GM12878 (cell line): ENCODE data around the gene ZIC1. TPM values are rescaled to one million over a fixed set of nuclear protein-coding genes. Genes with fewer than 3 reads are reported as not detected.

Experiments used
- ATAC-seq: fragments of 200-7000 bp; cut with Tn5 transposase; 3 replicates; pipeline ENCODE4 v1.9.1; 2020; ENCODE audit warnings: mild to moderate bottlenecking, moderate library complexity
- BruUV-seq: library from RNA; stranded (reverse); fragments of 400-500 nt; replicated peaks from 2 replicates; lab custom pipeline; 2021; lab: Mats Ljungman, UMichigan
- CTCF ChIA-PET: fragments of 300-600 bp; sonication (Branson Sonifier 250); formaldehyde crosslinking; extraction: SDS; loops from one replicate; lab custom pipeline; 2021; ENCODE audit warnings: inconsistent platforms; lab: Yijun Ruan, JAX
- POLR2A ChIA-PET: fragments of 350-600 bp; formaldehyde crosslinking; extraction: SDS; loops from one replicate; lab custom pipeline; 2021; ENCODE audit warnings: inconsistent platforms; lab: Charles Lee
- RAD21 ChIA-PET: fragments of 300-600 bp; sonication (Branson Sonifier 250); formaldehyde crosslinking; loops from one replicate; lab custom pipeline; 2023; ENCODE audit warnings: antibody characterized with exemption; ENCODE audit not compliant: unreplicated experiment; lab: Charles Lee
- SMC1A ChIA-PET: fragments of 300-600 bp; sonication (Branson Sonifier 250); formaldehyde crosslinking; loops from one replicate; lab custom pipeline; 2023; ENCODE audit not compliant: unreplicated experiment, uncharacterized antibody; lab: Charles Lee
- DNase-seq: peaks from one replicate; pipeline ENCODE4 v3.0.0-alpha.2; 2011; ENCODE audit warnings: low read depth, low spot score
- FAIRE-seq: peaks from 3 replicates; lab custom pipeline; 2011; peaks lifted over from hg19 to GRCh38; lab: Jason Lieb, UNC
- H2AFZ ChIP-seq: 2 replicates; pipeline ENCODE4 v1.6.0; 2011; ENCODE audit warnings: low read depth, low read length, control low read depth; ENCODE audit not compliant: control insufficient read depth
- H3K27ac ChIP-seq: 2 replicates; pipeline ENCODE4 v1.5.1; 2011; ENCODE audit warnings: control low read depth; ENCODE audit not compliant: control insufficient read depth, insufficient read depth
- H3K27me3 ChIP-seq, 2 experiments: replicated peaks in 1 of 2; 2 replicates each; pipeline versions ENCODE4 v1.6.0 to v1.6.1; 2011; ENCODE audit warnings: low read length in 1 of 2; ENCODE audit not compliant: control insufficient read depth in 2 of 2, insufficient read depth in 2 of 2
- H3K36me3 ChIP-seq, 2 experiments: 2 replicates each; pipeline ENCODE4 v1.5.1; 2011; ENCODE audit warnings: low read length in 1 of 2; ENCODE audit not compliant: control insufficient read depth in 2 of 2, insufficient read depth in 2 of 2
- H3K4me1 ChIP-seq: 2 replicates; pipeline ENCODE4 v1.6.1; 2011; ENCODE audit warnings: mild to moderate bottlenecking, low read length, moderate library complexity, mixed read lengths; ENCODE audit not compliant: control insufficient read depth, insufficient read depth
- H3K4me2 ChIP-seq: 2 replicates; pipeline ENCODE4 v1.6.0; 2011; ENCODE audit warnings: control low read depth; ENCODE audit not compliant: control insufficient read depth, insufficient read depth
- H3K4me3 ChIP-seq: fragments of 200-600 bp; sonication (generic); 2 replicates; pipeline ENCODE4 v1.5.1; 2016
- H3K79me2 ChIP-seq: 2 replicates; pipeline ENCODE4 v1.6.0; 2011; ENCODE audit warnings: low read length; ENCODE audit not compliant: control insufficient read depth, insufficient read depth
- H3K9ac ChIP-seq: 2 replicates; pipeline ENCODE4 v1.8.0; 2011; ENCODE audit warnings: low read length, control low read depth, mixed read lengths; ENCODE audit not compliant: control insufficient read depth, insufficient read depth
- H3K9me3 ChIP-seq: replicated peaks from 3 replicates; pipeline ENCODE4 v1.5.1; 2011; ENCODE audit warnings: mild to moderate bottlenecking, low read length; ENCODE audit not compliant: control insufficient read depth, insufficient read depth
- H4K20me1 ChIP-seq: 2 replicates; pipeline ENCODE4 v1.6.0; 2011; ENCODE audit not compliant: control insufficient read depth, insufficient read depth
- CEBPZ ChIP-seq: fragments of 150-350 bp; IDR thresholded peaks from 2 replicates; pipeline ENCODE4 v1.6.1; 2016; ENCODE audit warnings: low read depth, low read length
- MEF2B ChIP-seq: fragments of 450-650 bp; IDR thresholded peaks from 2 replicates; pipeline ENCODE4 v1.6.1; 2018; ENCODE audit warnings: mild to moderate bottlenecking, moderate library complexity; ENCODE audit not compliant: partially characterized antibody, poor library complexity, severe bottlenecking
- MYB ChIP-seq: fragments of 150-350 bp; IDR thresholded peaks from 2 replicates; pipeline ENCODE4 v1.6.1; 2014; ENCODE audit warnings: mild to moderate bottlenecking, low read depth, low read length, borderline replicate concordance
- YY1 ChIP-seq: IDR thresholded peaks from 2 replicates; pipeline ENCODE4 v1.6.1; 2011; ENCODE audit warnings: low read depth, mild to moderate bottlenecking, low read length
- ZBTB4 ChIP-seq: fragments of 450-650 bp; formaldehyde crosslinking; IDR thresholded peaks from 2 replicates; pipeline ENCODE4 v1.4.0; 2022; ENCODE audit warnings: mild to moderate bottlenecking, moderate library complexity
- ZNF217 ChIP-seq: fragments of 450-650 bp; IDR thresholded peaks from 2 replicates; pipeline ENCODE4 v1.6.1; 2017; ENCODE audit warnings: antibody characterized with exemption, mild to moderate bottlenecking
- WGBS: methylation state at CpG from one replicate; pipeline ENCODE4 v1.1.6; 2016; ENCODE audit warnings: low lambda C conversion rate; ENCODE audit not compliant: insufficient replicate concordance, insufficient coverage; ENCODE audit errors: missing lambda C conversion rate; 5-methylcytosine and 5-hydroxymethylcytosine counted together
- in situ Hi-C: fragments of 300-500 bp; cut with MboI; formaldehyde crosslinking; loops from 9 replicates; pipeline ENCODE4 v1.14.3; 2018; ENCODE audit warnings: mixed read lengths
- intact Hi-C: fragments of 100-400 bp; cut with micrococcal nuclease; formaldehyde crosslinking; loops from one replicate; pipeline ENCODE4 v1.14.2; 2022; ENCODE audit not compliant: unreplicated experiment
- polyA plus RNA-seq, 11 experiments: library from polyadenylated mRNA; depleted of rRNA in 4 of 11; unstranded in 6 of 11; stranded (reverse) in 5 of 11; fragments of >200 nt; fragmentation: Nextera tagmentation in 4 of 11; fragmentation: Illumina TruSeq in 1 of 11; extraction: Ambion mirVana in 4 of 11; extraction: Trizol in 1 of 11; gene quantifications; 1 replicate in 1 of 11; 2 replicates in 10 of 11; pipeline versions ENCODE4 v1.2.1 to v1.2.3, GENCODE V29; 2011 to 2016; ENCODE audit warnings: inconsistent platforms in 2 of 11, missing spikeins in 2 of 11, low read depth in 1 of 11
- total RNA-seq, 4 experiments: library from RNA; depleted of rRNA in 3 of 4; stranded (reverse); fragments of >200 nt in 3 of 4; fragmentation: Illumina TruSeq in 1 of 4; extraction: Trizol in 1 of 4; gene quantifications; 2 replicates each; pipeline versions ENCODE4 v1.2.1 to v1.2.3, GENCODE V29; 2013 to 2021
- TF ChIP-seq, protein P1 (sequence below): fragments of 450-650 bp; IDR thresholded peaks from 2 replicates; pipeline ENCODE4 v1.6.1; 2017; ENCODE audit warnings: mild to moderate bottlenecking

ZIC1 gene
- total and polyA plus RNA-seq, 10 of the 15 experiments (the other 5 are each of a cell fraction or from before 2014, with no cell fraction given) = not detected

DNA sequence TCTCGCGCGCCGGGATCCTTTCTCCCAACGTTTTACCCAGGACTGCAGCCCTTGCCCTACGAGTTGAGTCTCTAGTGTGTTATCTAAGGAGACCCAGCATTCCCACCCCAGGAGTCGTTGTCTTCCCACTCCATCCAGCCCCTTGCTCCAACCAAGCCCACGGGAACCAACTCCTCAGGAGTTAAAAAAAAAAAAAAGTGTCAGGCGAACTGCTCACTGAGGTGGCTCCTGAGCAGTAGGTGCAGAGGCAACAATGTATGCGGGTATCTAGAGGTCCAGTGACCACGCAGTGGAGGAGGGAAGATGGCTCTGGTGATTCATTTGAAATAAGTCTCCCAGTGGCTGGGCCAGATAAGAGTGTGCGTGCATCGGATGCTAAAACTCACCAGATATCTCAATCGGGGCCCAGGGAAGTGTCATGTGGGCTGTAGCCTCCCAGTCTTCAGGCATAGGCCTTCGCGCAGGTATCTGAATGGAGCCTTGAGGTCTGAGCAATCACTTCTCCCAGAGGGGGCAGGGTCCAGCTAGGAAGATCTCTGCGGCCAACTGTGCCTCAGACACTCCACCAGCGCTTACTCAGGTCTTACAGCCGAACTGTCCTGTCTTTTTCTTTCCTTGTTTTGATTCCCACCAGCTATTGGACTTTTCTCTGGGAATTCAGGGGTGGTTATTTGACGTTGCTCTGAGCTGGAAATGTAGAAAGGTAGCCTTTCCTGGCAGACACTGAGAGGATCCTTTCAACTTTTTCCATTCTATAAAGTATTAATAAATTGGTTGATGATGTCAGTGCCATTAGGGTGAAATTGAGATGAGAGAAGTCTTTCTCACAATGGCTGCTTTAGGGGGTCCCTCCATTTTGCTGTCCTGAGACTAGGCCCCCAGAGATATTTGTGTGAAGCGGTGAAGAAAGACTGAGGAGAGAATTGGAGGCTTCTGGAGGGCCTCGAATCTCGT lies 23.8 kb upstream of the ZIC1 start (continued):
- no peak for TF ChIP-seq CEBPZ

DNA sequence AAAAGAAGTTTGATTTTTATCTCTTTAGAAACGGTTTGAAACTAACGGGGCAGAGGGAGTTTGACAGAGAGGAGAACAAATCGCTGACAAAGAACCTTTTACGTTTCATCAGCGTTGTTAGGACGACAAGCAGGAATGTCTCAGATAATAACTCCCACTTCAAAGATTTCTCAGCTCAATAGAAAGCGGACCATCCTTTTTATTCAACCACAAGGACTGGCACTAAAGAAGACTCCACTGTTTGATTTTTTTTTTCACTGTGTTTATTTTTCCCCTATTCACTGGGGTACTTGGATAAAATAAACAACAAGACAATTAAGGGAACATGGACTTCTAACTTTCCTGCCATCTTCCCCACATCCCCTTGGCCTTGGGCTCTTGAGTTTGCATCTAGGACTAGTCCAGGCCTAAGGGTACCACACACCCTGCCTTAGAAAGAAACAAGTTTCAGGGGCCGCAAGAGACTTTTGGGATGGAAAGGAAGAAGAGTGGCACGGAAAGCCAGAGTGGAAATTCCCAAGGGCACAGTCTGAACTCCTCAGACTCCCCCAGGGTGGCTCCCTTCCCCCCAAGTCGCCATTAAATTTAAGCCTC lies 21.8 kb upstream of the ZIC1 start:
- intact Hi-C loops = loop anchor here (10.0 kb wide), 1 partner anchor 227 kb away; no protein-coding TSS in a partner anchor
- WGBS = 13% methylated on average over 10 of the region's 10 CpGs

More for the DNA sequence above, 21.8 kb upstream of the ZIC1 start:
- ChIA-PET RAD21 (no interaction called here), CTCF (no interaction called here), POLR2A (no interaction called here), SMC1A (no interaction called here)
- Histone ChIP-seq H2AFZ (no peak overlapping the region), H3K27me3 (peaks cover 1 to 9% of the 10 kb centered on the region in 2 experiments; a peak in 3 of 4 replicates), H3K9ac (no peak overlapping the region), H3K4me2 (no peak overlapping the region), H4K20me1 (no peaks in the 10 kb centered on the region), H3K79me2 (no peaks in the 10 kb centered on the region), H3K4me3 (no peak overlapping the region), H3K27ac (no peak overlapping the region), H3K4me1 (no peaks in the 10 kb centered on the region), H3K9me3 (peaks cover 4% of the 10 kb centered on the region), H3K36me3 (no peaks in the 10 kb centered on the region)
- no TSS peak for BruUV-seq
- DNase-seq (no peak), FAIRE-seq (no peak), ATAC-seq (no peak)
- TF ChIP-seq MYB (no peak), ZNF217 (no peak), ZBTB4 (CRISPR knock-in tag) (no peak), MEF2B (no peak), YY1 (no peak)
- TF ChIP-seq, protein P1, sequence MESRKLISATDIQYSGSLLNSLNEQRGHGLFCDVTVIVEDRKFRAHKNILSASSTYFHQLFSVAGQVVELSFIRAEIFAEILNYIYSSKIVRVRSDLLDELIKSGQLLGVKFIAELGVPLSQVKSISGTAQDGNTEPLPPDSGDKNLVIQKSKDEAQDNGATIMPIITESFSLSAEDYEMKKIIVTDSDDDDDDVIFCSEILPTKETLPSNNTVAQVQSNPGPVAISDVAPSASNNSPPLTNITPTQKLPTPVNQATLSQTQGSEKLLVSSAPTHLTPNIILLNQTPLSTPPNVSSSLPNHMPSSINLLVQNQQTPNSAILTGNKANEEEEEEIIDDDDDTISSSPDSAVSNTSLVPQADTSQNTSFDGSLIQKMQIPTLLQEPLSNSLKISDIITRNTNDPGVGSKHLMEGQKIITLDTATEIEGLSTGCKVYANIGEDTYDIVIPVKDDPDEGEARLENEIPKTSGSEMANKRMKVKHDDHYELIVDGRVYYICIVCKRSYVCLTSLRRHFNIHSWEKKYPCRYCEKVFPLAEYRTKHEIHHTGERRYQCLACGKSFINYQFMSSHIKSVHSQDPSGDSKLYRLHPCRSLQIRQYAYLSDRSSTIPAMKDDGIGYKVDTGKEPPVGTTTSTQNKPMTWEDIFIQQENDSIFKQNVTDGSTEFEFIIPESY = no peak
- in situ Hi-C loops = no loop called here
